Uterus (tissue), 4 donors: ENCODE measurements around the gene ARHGDIB. TPM values are rescaled to one million over a fixed set of nuclear protein-coding genes. Genes with fewer than 3 reads are reported as not detected.

ENCODE experiments used
- DNase-seq, 2 donors: peaks; one replicate each; pipeline ENCODE4 v3.0.0-alpha.2; 2019 to 2020
- H3K27ac ChIP-seq, 2 donors: fragments of 200-600 bp; sonication (generic); 1 replicate in 1 of 2; 2 replicates in 1 of 2; pipeline ENCODE4 v1.5.1; 2016 to 2018
- H3K27me3 ChIP-seq, 2 donors: fragments of 200-600 bp; sonication (generic); one replicate each; pipeline ENCODE4 v1.5.1; 2018 to 2019; ENCODE audit warnings: control low read depth in 1 of 2
- H3K36me3 ChIP-seq, 2 donors: fragments of 200-600 bp; sonication (generic); one replicate each; pipeline ENCODE4 v1.5.1; 2019; ENCODE audit warnings: control low read depth in 1 of 2
- H3K4me1 ChIP-seq, 2 donors: fragments of 200-600 bp; sonication (generic); one replicate each; pipeline ENCODE4 v1.5.1; 2018 to 2019; ENCODE audit warnings: control low read depth in 1 of 2
- H3K4me3 ChIP-seq, 2 donors: fragments of 200-600 bp; sonication (generic); 1 replicate in 1 of 2; 2 replicates in 1 of 2; pipeline ENCODE4 v1.5.1; 2018 to 2019; ENCODE audit warnings: mild to moderate bottlenecking in 1 of 2
- H3K9me3 ChIP-seq, 2 donors: fragments of 200-600 bp; sonication (generic); one replicate each; pipeline ENCODE4 v1.5.1; 2019; ENCODE audit warnings: control low read depth in 1 of 2
- CTCF ChIP-seq, 4 experiments: fragments of 200-600 bp in 2 of 4; fragments of 450-650 bp in 2 of 4; sonication (generic) in 2 of 4; IDR thresholded peaks; one replicate each; pipeline ENCODE4 v1.5.1; 2016 to 2019; ENCODE audit warnings: antibody characterized with exemption in 4 of 4, mild to moderate bottlenecking in 2 of 4, moderate library complexity in 1 of 4
- POLR2A ChIP-seq, 2 donors: fragments of 450-650 bp; IDR thresholded peaks; one replicate each; pipeline ENCODE4 v1.6.1; 2016; ENCODE audit warnings: antibody characterized with exemption in 2 of 2, mild to moderate bottlenecking in 1 of 2, moderate library complexity in 1 of 2
- intact Hi-C: fragments of 100-400 bp; cut with DNase I; formaldehyde crosslinking; loops from one replicate; pipeline ENCODE4 v1.15.1; 2023; ENCODE audit warnings: low total_unique reads
- total RNA-seq, 4 donors: library from RNA; depleted of rRNA in 3 of 4; stranded (reverse); fragments of >200 nt in 3 of 4; gene quantifications; one replicate each; pipeline versions ENCODE4 v1.1.0 to v1.2.4, GENCODE V29; 2014 to 2023
- donor health status: DM: yes; HTN: yes; CAD: no.

ARHGDIB gene
- total RNA-seq, 4 donors from 2014 or later = 28.4 to 175 (median 59.9) TPM

DNA sequence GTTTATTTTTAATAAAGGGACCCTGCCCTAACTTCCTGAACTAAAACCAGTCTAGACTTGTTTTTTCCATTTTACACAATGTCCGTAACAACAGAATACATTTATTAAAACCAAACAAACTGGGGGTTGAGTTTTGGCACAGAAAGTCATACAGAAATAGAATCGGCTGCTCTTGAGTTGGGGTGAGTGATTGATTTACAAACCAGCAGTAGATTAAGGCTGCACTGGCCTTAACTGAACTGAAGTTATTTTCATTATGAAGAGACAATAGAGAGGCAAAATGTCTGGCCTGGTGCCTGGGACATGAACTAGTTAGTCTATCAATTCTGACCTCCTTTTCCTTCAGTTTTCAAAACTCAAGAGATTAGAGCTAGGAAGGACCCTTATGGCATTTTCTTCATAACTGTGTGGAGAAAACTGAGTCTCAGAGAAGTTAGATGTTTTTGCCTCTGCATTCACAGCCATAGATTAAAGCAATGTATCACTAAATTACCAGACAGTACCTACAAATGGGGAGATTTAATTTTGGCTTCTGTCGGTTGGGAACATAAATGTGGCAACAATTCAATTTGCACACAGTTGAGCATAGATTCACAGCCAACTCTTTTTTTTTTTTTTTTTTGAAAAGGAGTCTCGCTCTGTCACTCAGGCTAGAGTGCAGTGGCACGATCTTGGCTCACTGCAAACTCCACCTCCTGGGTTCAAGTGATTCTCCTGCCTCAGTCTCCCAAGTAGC, 56.0 kb downstream of the ARHGDIB start:
- Histone ChIP-seq H3K36me3 (no peaks in the 10 kb centered on the region), H3K27me3 (no peaks in the 10 kb centered on the region), H3K4me3 (no peak overlapping the region), H3K9me3 (no peaks in the 10 kb centered on the region), H3K27ac (peak overlapping the region; percentile 22 to 70), H3K4me1 (no peaks in the 10 kb centered on the region)
- DNase-seq = no peak
- intact Hi-C loops = no loop called here
- TF ChIP-seq CTCF (IDR thresholded peaks at IDR 0.05) (no peak), POLR2A (IDR thresholded peaks at IDR 0.05) (no peak)

GRCh38 chr12:14904854-14905253, 56.5 kb downstream of the ARHGDIB start:
- Histone ChIP-seq H3K9me3 (no peaks in the 10 kb centered on the region), H3K36me3 (no peaks in the 10 kb centered on the region), H3K27me3 (no peaks in the 10 kb centered on the region), H3K4me3 (no peak overlapping the region), H3K4me1 (no peaks in the 10 kb centered on the region), H3K27ac (peak overlapping the region; percentile 22 to 70)
- intact Hi-C loops = no loop called here
- TF ChIP-seq CTCF (IDR thresholded peaks at IDR 0.05) = no peak
- no peak for TF ChIP-seq POLR2A (IDR thresholded peaks at IDR 0.05)
- DNase-seq = no peak

DNA sequence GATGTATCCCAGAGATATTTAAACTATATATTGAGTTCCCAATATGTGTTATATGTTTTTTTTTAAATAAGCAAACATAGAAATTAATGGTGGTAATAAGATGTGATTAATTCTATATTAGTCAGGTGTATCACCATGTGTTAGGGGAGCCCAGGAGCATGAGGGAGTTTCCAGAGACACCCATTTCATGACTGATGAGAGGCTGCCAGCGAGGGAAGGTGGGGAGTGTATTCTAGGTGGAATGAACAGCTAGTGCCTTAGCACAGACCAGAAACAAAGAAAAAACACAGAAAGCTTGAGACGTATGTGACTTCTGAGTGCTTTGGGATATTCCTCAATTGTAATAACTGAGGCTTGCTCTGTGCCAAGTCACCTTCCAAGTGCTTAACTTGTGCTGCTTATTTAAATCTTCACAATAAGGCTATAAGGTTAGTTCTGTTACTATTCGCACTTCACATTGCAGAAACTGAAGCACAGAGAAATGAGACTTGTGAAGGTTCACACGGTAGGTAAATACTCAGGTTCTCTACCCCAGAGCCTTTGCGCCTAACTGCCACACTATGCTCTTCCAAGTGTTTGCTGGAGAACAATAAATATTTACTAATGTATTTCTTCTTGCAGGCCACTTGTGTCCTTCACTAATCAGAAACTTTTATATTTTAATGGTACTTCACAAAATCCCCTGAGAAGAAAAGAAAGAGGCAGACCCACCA, 57.9 kb downstream of the ARHGDIB start:
- intact Hi-C loops = no loop called here
- no peak overlapping the region for H3K4me3 ChIP-seq

GRCh38 chr12:14902465-14902864, 58.9 kb downstream of the ARHGDIB start:
- DNase-seq = no peak
- H3K27ac ChIP-seq = peak overlapping the region; percentile 40 to 62
- H3K9me3 ChIP-seq = no peaks in the 10 kb centered on the region
- H3K4me1 ChIP-seq = no peaks in the 10 kb centered on the region
- no peak for TF ChIP-seq POLR2A (IDR thresholded peaks at IDR 0.05)
- TF ChIP-seq CTCF (IDR thresholded peaks at IDR 0.05) = no peak
- no peak overlapping the region for H3K4me3 ChIP-seq
- H3K27me3 ChIP-seq = no peaks in the 10 kb centered on the region
- intact Hi-C loops = no loop called here
- no peaks in the 10 kb centered on the region for H3K36me3 ChIP-seq

More for the DNA sequence above, 57.9 kb downstream of the ARHGDIB start:
- Histone ChIP-seq H3K9me3 (no peaks in the 10 kb centered on the region), H3K36me3 (no peaks in the 10 kb centered on the region), H3K27ac (peak overlapping the region in 1 of 2 donors; percentile 62), H3K4me1 (no peaks in the 10 kb centered on the region), H3K27me3 (no peaks in the 10 kb centered on the region)
- no peak for DNase-seq
- TF ChIP-seq POLR2A (IDR thresholded peaks at IDR 0.05) (no peak), CTCF (IDR thresholded peaks at IDR 0.05) (no peak)

DNA sequence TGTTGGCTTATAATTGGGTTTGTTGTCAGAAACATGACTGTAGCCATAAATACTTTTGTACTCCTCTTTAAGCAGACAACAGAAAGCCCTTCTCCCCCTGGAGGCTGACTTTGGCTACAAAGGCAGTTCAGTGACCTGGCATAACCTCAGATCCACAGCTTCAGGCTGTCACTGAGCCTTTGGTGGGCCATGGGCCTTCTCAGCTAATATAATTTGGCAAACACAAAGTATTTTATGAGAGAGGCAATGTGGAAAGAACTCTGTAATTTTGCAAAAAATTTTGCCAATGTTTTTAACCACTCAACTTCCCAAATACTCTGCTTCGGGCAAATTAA, 60.2 kb downstream of the ARHGDIB start:
- H3K4me1 ChIP-seq = no peaks in the 10 kb centered on the region
- no peaks in the 10 kb centered on the region for H3K27me3 ChIP-seq
- intact Hi-C loops = no loop called here
- no peaks in the 10 kb centered on the region for H3K36me3 ChIP-seq
- H3K9me3 ChIP-seq = no peaks in the 10 kb centered on the region
- H3K27ac ChIP-seq = peak overlapping the region; percentile 56 to 65
- no peak for TF ChIP-seq POLR2A (IDR thresholded peaks at IDR 0.05)
- no peak for TF ChIP-seq CTCF (IDR thresholded peaks at IDR 0.05)
- no peak for DNase-seq
- no peak overlapping the region for H3K4me3 ChIP-seq
